Naive thymus-derived CD4-positive, alpha-beta T cell (primary cell): Measurements from ENCODE around the gene IGSF22. TPM values are rescaled to one million over a fixed set of nuclear protein-coding genes. Genes with fewer than 3 reads are reported as not detected.
"Not testable (repeated sequence)": the region's sequence is repeated elsewhere in the genome, so short reads cannot be mapped to it uniquely, and the experiment has no call there.

Experiments
- ATAC-seq: fragments of 150-1000 bp; cut with Tn5 transposase; 2 replicates; pipeline ENCODE4 v1.10.0; 2021; ENCODE audit warnings: mild to moderate bottlenecking, moderate library complexity
- CTCF ChIA-PET: fragments of 350-600 bp; sonication (Branson Sonifier 250); formaldehyde crosslinking; loops from one replicate; lab custom pipeline; 2021; ENCODE audit warnings: antibody characterized with exemption; lab: Charles Lee
- POLR2A ChIA-PET: fragments of 350-600 bp; sonication (Branson Sonifier 250); formaldehyde crosslinking; loops from one replicate; lab custom pipeline; 2021; ENCODE audit warnings: antibody characterized with exemption, inconsistent platforms; lab: Charles Lee
- DNase-seq, 9 donors: peaks; one replicate each; pipeline versions ENCODE4 v3.0.0 to v3.0.0-alpha.2; 2020 to 2022; ENCODE audit warnings: mixed read lengths in 1 of 9
- H3K27ac ChIP-seq: one replicate; pipeline ENCODE4 v1.7.0; 2013; ENCODE audit warnings: mild to moderate bottlenecking, low read depth, low read length, moderate library complexity
- H3K27me3 ChIP-seq, 2 donors: one replicate each; pipeline ENCODE4 v1.7.0; 2013; ENCODE audit warnings: low read length in 2 of 2, mild to moderate bottlenecking in 2 of 2, moderate library complexity in 2 of 2; ENCODE audit not compliant: control insufficient read depth in 2 of 2, insufficient read depth in 2 of 2
- H3K36me3 ChIP-seq, 3 experiments: 1 replicate in 2 of 3; 2 replicates in 1 of 3; pipeline ENCODE4 v1.7.0; 2013; ENCODE audit warnings: low read length in 3 of 3, mild to moderate bottlenecking in 3 of 3, moderate library complexity in 1 of 3; ENCODE audit not compliant: insufficient read depth in 3 of 3, control insufficient read depth in 2 of 3
- H3K4me1 ChIP-seq, 2 donors: one replicate each; pipeline ENCODE4 v1.7.0; 2013; ENCODE audit warnings: low read length in 2 of 2, mild to moderate bottlenecking in 2 of 2, moderate library complexity in 1 of 2; ENCODE audit not compliant: control insufficient read depth in 2 of 2, insufficient read depth in 2 of 2
- H3K4me3 ChIP-seq: 2 replicates; pipeline ENCODE4 v1.7.0; 2013; ENCODE audit warnings: mild to moderate bottlenecking, low read length
- H3K9me3 ChIP-seq, 3 experiments: 1 replicate in 2 of 3; 2 replicates in 1 of 3; pipeline ENCODE4 v1.7.0; 2013; ENCODE audit warnings: low read length in 3 of 3; ENCODE audit not compliant: control insufficient read depth in 2 of 3
- H3K27ac Mint-ChIP-seq, 9 donors: one replicate each; pipeline ENCODE4 v1.8.0; 2020 to 2022; ENCODE audit warnings: mixed read lengths in 9 of 9, mild to moderate bottlenecking in 8 of 9, moderate library complexity in 5 of 9, inconsistent platforms in 2 of 9
- H3K27me3 Mint-ChIP-seq, 5 donors: one replicate each; pipeline ENCODE4 v1.8.0; 2021 to 2022; ENCODE audit warnings: mixed read lengths in 5 of 5, mild to moderate bottlenecking in 1 of 5
- H3K36me3 Mint-ChIP-seq, 5 donors: one replicate each; pipeline ENCODE4 v1.8.0; 2020 to 2022; ENCODE audit warnings: mixed read lengths in 5 of 5, mild to moderate bottlenecking in 3 of 5, inconsistent platforms in 1 of 5
- H3K4me1 Mint-ChIP-seq, 7 donors: one replicate each; pipeline ENCODE4 v1.8.0; 2020 to 2022; ENCODE audit warnings: mixed read lengths in 7 of 7, mild to moderate bottlenecking in 3 of 7, inconsistent platforms in 1 of 7
- H3K4me3 Mint-ChIP-seq, 10 donors: one replicate each; pipeline ENCODE4 v1.8.0; 2020 to 2022; ENCODE audit warnings: mild to moderate bottlenecking in 10 of 10, mixed read lengths in 10 of 10, moderate library complexity in 6 of 10, inconsistent platforms in 2 of 10
- H3K9me3 Mint-ChIP-seq, 11 donors: one replicate each; pipeline ENCODE4 v1.8.0; 2020 to 2022; ENCODE audit warnings: mixed read lengths in 11 of 11, mild to moderate bottlenecking in 4 of 11, inconsistent platforms in 1 of 11, moderate library complexity in 1 of 11
- intact Hi-C, 2 donors: fragments of 100-400 bp; cut with micrococcal nuclease; formaldehyde crosslinking; loops; one replicate each; pipeline ENCODE4 v1.15.1; 2023
- polyA plus RNA-seq, 2 donors: library from polyadenylated mRNA; unstranded; fragments of 300-500 nt; fragmentation: Illumina TruSeq; gene quantifications; one replicate each; pipeline ENCODE4 v1.2.3, GENCODE V29; 2021
- total RNA-seq, 6 experiments: library from RNA in 5 of 6; stranded (reverse) in 5 of 6; gene quantifications; 1 replicate in 5 of 6; 2 replicates in 1 of 6; pipeline ENCODE4 v1.2.3 and lab custom pipeline; 2021 to 2026

The IGSF22 gene
- total and polyA plus RNA-seq, 7 experiments from 2014 or later: 1.5 to 5.8 (median 2.6) TPM

- CTCF ChIA-PET: no interaction called here
- H3K27ac Mint-ChIP-seq: peak overlapping the region in 5 of 9 donors; percentile 14 to 90 (median 25)
- ATAC-seq: no peak
Measured at GRCh38 chr11:18696638-18697225, 29.3 kb downstream of the IGSF22 start.

GRCh38 chr11:18692941-18693760 lies 32.8 kb downstream of the IGSF22 start:
- Mint-ChIP-seq H3K27me3 (peaks cover 0 to 11% (median 0%) of the 10 kb centered on the region in 5 donors), H3K9me3 (no peaks in the 10 kb centered on the region), H3K4me1 (peaks cover 4 to 16% (median 5%) of the 10 kb centered on the region in 7 donors), H3K36me3 (no peaks in the 10 kb centered on the region), H3K4me3 (no peak overlapping the region), H3K27ac (no peak overlapping the region)
- no peaks in the 10 kb centered on the region for H3K9me3 ChIP-seq
- no peak overlapping the region for H3K4me3 ChIP-seq
- no peaks in the 10 kb centered on the region for H3K27me3 ChIP-seq
- no peak for DNase-seq
- no peak for ATAC-seq
- ChIA-PET CTCF (interaction anchor here (0.6 kb wide), 1 partner anchor 26 kb away, joined by 3 read pairs; no protein-coding TSS in a partner anchor), POLR2A (interaction anchor here (1.2 kb wide), 1 partner anchor 20 kb away, joined by 3 read pairs; no protein-coding TSS in a partner anchor)
- intact Hi-C loops: loop anchor here in 1 of 2 donors (10.0 kb wide), 1 partner anchor 678 kb away; the partner anchor contains the start of gene SERGEF
- no peaks in the 10 kb centered on the region for H3K36me3 ChIP-seq
- no peaks in the 10 kb centered on the region for H3K4me1 ChIP-seq
- H3K27ac ChIP-seq: no peak overlapping the region

More at GRCh38 chr11:18696638-18697225, 29.3 kb downstream of the IGSF22 start:
- no peak for DNase-seq
- Histone ChIP-seq H3K36me3 (no peaks in the 10 kb centered on the region), H3K4me3 (no peak overlapping the region), H3K9me3 (no peaks in the 10 kb centered on the region), H3K27me3 (no peaks in the 10 kb centered on the region), H3K27ac (no peak overlapping the region), H3K4me1 (peaks cover 6% of the 10 kb centered on the region in 2 donors)
- Mint-ChIP-seq H3K4me3 (peak overlapping the region in 2 of 10 donors; percentile 5 to 63), H3K9me3 (no peaks in the 10 kb centered on the region), H3K36me3 (no peaks in the 10 kb centered on the region), H3K27me3 (peaks cover 0 to 35% (median 0%) of the 10 kb centered on the region in 5 donors), H3K4me1 (peaks cover 19 to 23% (median 20%) of the 10 kb centered on the region in 7 donors)
- POLR2A ChIA-PET: interaction anchor here (1.4 kb wide), 1 partner anchor 13 kb away, joined by 4 read pairs; no protein-coding TSS in a partner anchor
- intact Hi-C loops: loop anchor here (5.0 to 10.0 kb wide), 2 partner anchors 44 to 682 kb away; partner anchors contain the start of gene SERGEF (in 1 of the 2)

GRCh38 chr11:18691467-18692140 lies 34.4 kb downstream of the IGSF22 start:
- H3K27me3 ChIP-seq, H3K27ac Mint-ChIP-seq, H3K27me3 Mint-ChIP-seq, H3K36me3 ChIP-seq, H3K36me3 Mint-ChIP-seq, CTCF ChIA-PET, H3K27ac ChIP-seq, H3K4me3 Mint-ChIP-seq, DNase-seq, ATAC-seq, H3K9me3 ChIP-seq, H3K4me3 ChIP-seq, H3K4me1 ChIP-seq, H3K9me3 Mint-ChIP-seq: not testable (repeated sequence)
- H3K4me1 Mint-ChIP-seq: peaks cover 0 to 12% (median 0%) of the 10 kb centered on the region in 7 donors
- intact Hi-C loops: loop anchor here in 1 of 2 donors (10.0 kb wide), 1 partner anchor 677 kb away; the partner anchor contains the start of gene SERGEF
- POLR2A ChIA-PET: interaction anchor here (1.2 kb wide), 1 partner anchor 18 kb away, joined by 3 read pairs; no protein-coding TSS in a partner anchor

- no peak overlapping the region for H3K4me3 Mint-ChIP-seq
- intact Hi-C loops: no loop called here
Measured at GRCh38 chr11:18684267-18684666, 41.7 kb downstream of the IGSF22 start.

GRCh38 chr11:18682466-18682865 lies 43.5 kb downstream of the IGSF22 start:
- ATAC-seq: no peak
- H3K9me3 ChIP-seq: no peaks in the 10 kb centered on the region
- H3K27me3 Mint-ChIP-seq: peaks cover 0 to 15% (median 0%) of the 10 kb centered on the region in 5 donors
- POLR2A ChIA-PET: interaction anchor here (0.6 to 1.4 kb wide), 3 partner anchors 10 to 47 kb away, joined by 3 read pairs; no protein-coding TSS in a partner anchor
- peak overlapping the region in 1 of 9 donors; percentile 80 for H3K27ac Mint-ChIP-seq
- H3K4me3 ChIP-seq: no peak overlapping the region
- H3K4me1 ChIP-seq: peaks cover 0 to 4% of the 10 kb centered on the region in 2 donors
- H3K27ac ChIP-seq: no peak overlapping the region
- H3K9me3 Mint-ChIP-seq: no peaks in the 10 kb centered on the region
- CTCF ChIA-PET: no interaction called here
- no peaks in the 10 kb centered on the region for H3K27me3 ChIP-seq
- H3K4me3 Mint-ChIP-seq: no peak overlapping the region
- H3K4me1 Mint-ChIP-seq: peaks cover 0 to 13% (median 10%) of the 10 kb centered on the region in 7 donors
- H3K36me3 Mint-ChIP-seq: no peaks in the 10 kb centered on the region
- DNase-seq: no peak
- H3K36me3 ChIP-seq: no peaks in the 10 kb centered on the region
- intact Hi-C loops: no loop called here

More at GRCh38 chr11:18684267-18684666, 41.7 kb downstream of the IGSF22 start:
- no peak for ATAC-seq
- ChIA-PET CTCF (interaction anchor here (1.0 to 1.5 kb wide), 2 partner anchors 49 to 144 kb away, joined by 3 read pairs; no protein-coding TSS in a partner anchor), POLR2A (no interaction called here)
- no peaks in the 10 kb centered on the region for H3K36me3 ChIP-seq
- H3K27me3 ChIP-seq: no peaks in the 10 kb centered on the region
- Mint-ChIP-seq H3K36me3 (no peaks in the 10 kb centered on the region), H3K27me3 (peaks cover 0 to 15% (median 0%) of the 10 kb centered on the region in 5 donors), H3K9me3 (no peaks in the 10 kb centered on the region), H3K4me1 (peaks cover 0 to 9% (median 5%) of the 10 kb centered on the region in 7 donors), H3K27ac (peak overlapping the region in 1 of 9 donors; percentile 16)
- peaks cover 0 to under 1% of the 10 kb centered on the region in 2 donors for H3K4me1 ChIP-seq
- no peaks in the 10 kb centered on the region for H3K9me3 ChIP-seq
- no peak for DNase-seq
- H3K4me3 ChIP-seq: no peak overlapping the region
- H3K27ac ChIP-seq: no peak overlapping the region

- H3K36me3 Mint-ChIP-seq, H3K4me3 ChIP-seq, H3K27ac Mint-ChIP-seq, H3K36me3 ChIP-seq, H3K27ac ChIP-seq, CTCF ChIA-PET, H3K9me3 Mint-ChIP-seq, DNase-seq, intact Hi-C loops, H3K4me1 ChIP-seq, H3K4me3 Mint-ChIP-seq, H3K27me3 ChIP-seq, ATAC-seq, H3K9me3 ChIP-seq: not testable (repeated sequence)
- POLR2A ChIA-PET: interaction anchor here (1.4 kb wide), 1 partner anchor 13 kb away, joined by 3 read pairs; no protein-coding TSS in a partner anchor
- Mint-ChIP-seq H3K27me3 (peaks cover 0 to 15% (median 0%) of the 10 kb centered on the region in 5 donors), H3K4me1 (peaks cover 0 to 13% (median 10%) of the 10 kb centered on the region in 7 donors)
Measured at GRCh38 chr11:18681949-18682348, 44.0 kb downstream of the IGSF22 start.
